GM19328 (cell line): ENCODE measurements around the gene STK11.

Source experiments
- ATAC-seq: cut with Tn5 transposase; IDR thresholded peaks from one replicate; pipeline ENCODE4 v1.9.1; 2021; ENCODE audit warnings: mild to moderate bottlenecking, moderate library complexity; ENCODE audit not compliant: unreplicated experiment

The STK11 gene

DNA sequence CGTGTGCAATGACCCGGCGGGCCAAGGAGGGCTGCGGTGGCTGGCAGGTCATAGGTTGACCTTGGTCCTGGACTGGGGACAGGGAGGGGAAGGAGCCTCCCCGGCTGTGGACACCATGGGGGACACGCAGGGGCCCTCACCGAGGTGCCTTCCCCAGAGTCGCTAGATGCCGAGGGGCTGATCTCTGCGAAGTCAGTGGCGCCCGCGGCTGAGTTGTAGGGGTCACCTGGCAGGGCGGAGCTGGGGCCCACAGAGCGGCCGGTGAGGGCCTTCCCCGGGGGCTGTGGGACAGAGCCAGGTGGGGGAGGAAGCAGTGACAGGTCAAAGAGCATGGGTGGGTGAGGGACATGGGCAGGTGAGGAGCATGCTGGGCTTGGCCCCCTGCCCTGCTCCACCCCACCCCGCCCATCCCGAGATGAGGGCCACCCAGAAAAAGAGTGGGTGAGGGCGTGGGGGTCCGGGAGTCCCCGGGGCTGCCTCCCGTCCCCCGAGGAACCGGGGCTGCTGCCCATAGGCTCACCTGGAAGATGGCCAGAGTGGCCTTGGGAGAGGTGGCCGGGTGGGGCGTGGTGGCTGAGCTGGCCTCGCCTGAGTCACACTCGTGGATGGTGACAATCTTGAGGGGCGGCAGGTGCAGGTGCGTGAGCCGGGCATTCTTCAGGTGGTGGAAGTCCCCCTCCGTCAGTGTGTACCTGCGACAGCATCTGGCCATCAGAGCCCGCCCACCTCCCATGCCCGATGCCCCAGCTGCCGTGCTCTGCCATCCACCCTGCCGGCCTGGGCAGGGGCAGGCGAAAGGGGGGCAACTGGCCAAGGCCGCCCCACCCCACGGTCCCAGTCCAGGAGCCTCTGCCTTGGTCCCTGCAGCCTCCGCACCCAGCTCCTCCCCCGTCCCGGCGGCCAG is 28.7 kb downstream of the STK11 start:
- ATAC-seq = no peak

DNA sequence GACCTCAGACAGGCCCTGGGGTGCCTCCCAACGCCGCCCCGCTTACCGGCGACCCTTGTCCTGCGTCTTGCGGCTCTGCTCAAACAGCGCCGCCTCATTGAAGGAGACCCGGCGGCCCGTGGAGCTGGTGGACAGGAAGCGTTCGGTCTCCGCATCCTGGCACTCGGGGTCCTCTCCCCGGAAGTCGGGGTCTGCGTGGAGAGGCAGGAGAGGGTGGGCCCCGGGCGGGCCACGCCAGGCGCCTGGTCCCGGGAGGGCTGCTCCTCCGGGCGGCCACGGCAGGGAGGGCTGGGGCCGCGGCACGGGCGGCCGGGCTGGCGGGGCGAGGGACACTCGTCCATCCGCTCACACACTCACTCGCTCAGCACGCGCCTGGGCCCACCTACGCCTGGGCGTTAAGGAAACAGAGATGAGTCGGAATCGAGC is 29.4 kb downstream of the STK11 start:
- no peak for ATAC-seq

GRCh38 chr19:1235625-1236538 is 30.3 kb downstream of the STK11 start:
- ATAC-seq = no peak

- ATAC-seq = no peak
These were observed 31.0 kb downstream of the STK11 start for GRCh38 chr19:1236576-1236975.

GRCh38 chr19:1237027-1237659 is 31.6 kb downstream of the STK11 start:
- no peak for ATAC-seq

DNA sequence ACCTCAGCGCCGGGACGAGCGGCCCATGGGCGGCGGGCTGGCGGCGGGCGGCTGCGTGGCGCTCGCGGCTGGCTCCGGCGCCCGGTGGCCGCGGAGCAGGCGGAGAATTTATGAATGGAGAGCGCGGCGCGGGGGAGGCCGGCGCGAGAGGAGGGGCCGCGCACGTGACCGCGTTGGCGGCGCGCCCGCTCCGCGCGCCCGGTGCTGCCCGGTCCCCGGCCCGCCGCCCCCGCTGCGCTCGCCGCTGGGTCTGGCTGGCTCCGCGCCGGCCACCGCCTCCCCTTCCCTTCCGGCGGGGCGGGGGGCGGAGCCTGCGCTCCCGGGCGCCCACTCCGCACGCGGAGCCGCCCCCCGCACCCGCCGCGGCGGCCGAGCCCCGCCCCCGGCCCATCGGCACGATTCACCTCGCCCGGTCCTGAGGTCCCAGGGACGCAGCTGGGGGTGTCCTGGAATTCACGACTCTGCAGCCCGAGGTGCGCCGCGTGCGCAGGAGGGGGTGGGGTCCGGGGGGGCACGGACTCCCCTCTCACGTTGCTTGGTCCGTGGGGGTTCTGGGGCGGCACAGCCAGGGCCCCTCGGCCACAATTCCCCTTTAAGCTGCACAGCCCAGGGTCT is 32.3 kb downstream of the STK11 start, which contains the start of gene CBARP:
Gene CBARP (minus strand): TSS at position 252 of the 615 bp plus-strand sequence. CDS start 1,905 bp downstream, outside the sequence.
- ATAC-seq = no peak

DNA sequence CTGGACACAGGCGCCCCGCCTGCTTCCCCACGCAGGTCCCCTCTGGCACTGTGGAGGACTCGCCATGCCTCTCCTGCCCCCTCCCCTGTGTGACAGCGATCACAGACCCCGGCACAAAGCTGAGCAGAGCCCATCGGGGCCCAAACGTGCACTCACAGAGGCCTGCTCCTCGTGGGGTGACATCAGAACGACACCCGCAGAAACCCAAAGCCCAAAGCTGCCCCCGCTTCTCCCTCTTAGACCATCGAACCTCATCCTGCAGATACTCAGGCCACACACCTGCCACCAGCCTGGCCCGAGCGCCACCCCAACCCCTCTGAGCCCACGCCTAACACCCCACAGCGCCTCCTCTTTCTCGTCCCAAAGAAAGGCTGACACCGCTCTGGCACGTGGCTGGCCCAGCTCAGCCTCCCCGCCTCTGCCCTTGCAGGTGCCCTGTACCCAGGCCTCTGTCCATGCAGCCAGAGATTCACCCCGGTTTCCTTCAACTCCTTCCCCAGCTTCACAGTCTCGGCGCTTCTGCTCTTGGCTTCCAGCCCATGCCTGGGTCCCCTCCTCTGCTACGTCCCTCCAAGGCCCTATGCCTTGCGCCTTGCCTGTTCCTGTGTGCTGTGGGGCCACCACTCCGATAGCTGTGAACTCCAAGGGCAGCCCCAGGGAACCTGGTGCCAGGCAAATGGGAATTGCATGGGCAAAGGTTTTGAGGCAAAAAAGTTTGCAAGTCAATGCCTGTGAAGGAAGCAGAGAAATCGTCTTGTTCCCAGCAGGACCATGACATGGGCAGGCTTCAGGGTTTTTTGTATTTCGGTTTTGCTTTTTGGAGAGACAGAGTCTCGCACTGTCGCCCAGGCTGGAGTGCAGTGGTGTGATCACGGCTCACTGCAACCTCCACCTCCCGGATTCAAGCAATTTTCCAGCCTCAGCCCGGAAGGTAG is 33.1 kb downstream of the STK11 start:
- no peak for ATAC-seq

- ATAC-seq = no peak
These were observed 33.8 kb downstream of the STK11 start for GRCh38 chr19:1239420-1239795.

GRCh38 chr19:1239796-1240737 is 34.5 kb downstream of the STK11 start:
- peak; percentile 41 for ATAC-seq

- ATAC-seq = no peak
These were observed 35.3 kb downstream of the STK11 start for GRCh38 chr19:1240925-1241324.

DNA sequence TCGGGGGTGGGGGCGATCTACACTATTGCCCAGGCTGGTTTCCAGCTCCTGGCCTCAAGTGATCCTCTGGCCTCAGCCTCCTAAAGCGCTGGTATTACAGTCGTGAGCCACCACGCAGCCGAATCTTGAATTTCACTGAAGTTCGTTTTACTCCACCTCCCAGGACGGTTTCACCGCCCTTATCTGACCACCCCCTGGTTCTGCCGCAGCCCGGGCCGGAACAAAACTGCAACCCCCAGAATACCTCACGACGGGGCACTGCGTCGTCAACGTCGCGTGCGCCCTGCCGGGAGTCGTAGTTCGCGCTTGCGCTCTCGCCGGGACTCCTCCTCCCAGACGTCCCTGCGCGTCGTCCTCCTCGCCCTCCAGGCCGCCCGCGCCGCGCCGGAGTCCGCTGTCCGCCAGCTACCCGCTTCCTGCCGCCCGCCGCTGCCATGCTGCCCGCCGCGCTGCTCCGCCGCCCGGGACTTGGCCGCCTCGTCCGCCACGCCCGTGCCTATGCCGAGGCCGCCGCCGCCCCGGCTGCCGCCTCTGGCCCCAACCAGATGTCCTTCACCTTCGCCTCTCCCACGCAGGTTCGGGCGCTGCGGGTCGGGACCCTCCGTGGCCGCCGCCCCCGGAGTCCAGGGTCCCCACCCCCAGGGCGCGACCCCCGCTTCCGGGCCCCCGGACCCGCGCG is 36.0 kb downstream of the STK11 start, which contains the start of gene ATP5F1D:
Gene ATP5F1D (plus strand): TSS at position 335 of the 679 bp plus-strand sequence. CDS start 100 bp downstream, at position 435.
- ATAC-seq = peak; percentile 52

GRCh38 chr19:1243768-1244692 is 38.5 kb downstream of the STK11 start:
- no peak for ATAC-seq

DNA sequence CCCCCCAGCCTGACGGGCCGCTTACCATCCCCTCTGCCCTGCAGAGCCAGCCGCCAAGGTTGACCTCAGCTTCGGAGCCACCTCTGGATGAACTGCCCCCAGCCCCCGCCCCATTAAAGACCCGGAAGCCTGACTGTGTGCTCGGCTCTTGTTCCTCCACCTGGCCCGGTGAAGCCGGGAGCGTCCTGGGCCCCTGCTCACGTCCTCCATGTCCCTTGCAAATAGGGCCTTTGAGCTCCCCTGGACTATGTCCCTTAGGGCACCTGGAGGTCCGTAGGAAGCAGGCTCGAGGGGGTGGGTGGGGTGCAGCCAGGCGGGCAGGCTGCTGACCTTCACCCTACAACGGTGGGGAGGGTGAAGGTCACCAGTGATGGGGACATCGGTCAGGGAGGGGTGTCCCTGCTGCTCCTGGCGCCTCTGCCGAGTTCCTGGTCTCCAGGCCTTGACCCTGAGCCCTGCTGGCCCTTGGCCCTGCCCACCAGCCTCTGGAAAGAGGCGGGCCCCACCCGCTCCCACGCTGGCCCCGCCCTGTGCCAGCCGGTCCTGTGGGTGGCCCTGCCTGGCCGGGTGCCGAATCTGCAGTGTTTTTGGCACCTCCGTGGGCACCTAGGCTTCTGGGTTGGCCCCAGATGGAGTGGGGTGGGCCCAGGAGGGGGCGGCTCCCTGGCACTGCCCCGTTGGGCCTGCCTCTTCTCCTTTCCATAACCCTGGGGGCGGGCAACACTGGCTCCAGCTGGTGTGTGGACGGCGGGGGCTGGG is 39.3 kb downstream of the STK11 start:
- no peak for ATAC-seq

- ATAC-seq = no peak
These were observed 40.1 kb downstream of the STK11 start for GRCh38 chr19:1245494-1246264.
